GM19452 (cell line): ENCODE measurements around the gene MIEN1.
"Not testable (repeated sequence)": the region's sequence is repeated elsewhere in the genome, so short reads cannot be mapped to it uniquely, and the experiment has no call there.

Experiments
- ATAC-seq: cut with Tn5 transposase; IDR thresholded peaks from one replicate; pipeline ENCODE4 v1.9.1; 2021; ENCODE audit not compliant: unreplicated experiment

MIEN1 gene

GRCh38 chr17:39756380-39757079, 26.2 kb upstream of the MIEN1 start:
- no peak for ATAC-seq

DNA sequence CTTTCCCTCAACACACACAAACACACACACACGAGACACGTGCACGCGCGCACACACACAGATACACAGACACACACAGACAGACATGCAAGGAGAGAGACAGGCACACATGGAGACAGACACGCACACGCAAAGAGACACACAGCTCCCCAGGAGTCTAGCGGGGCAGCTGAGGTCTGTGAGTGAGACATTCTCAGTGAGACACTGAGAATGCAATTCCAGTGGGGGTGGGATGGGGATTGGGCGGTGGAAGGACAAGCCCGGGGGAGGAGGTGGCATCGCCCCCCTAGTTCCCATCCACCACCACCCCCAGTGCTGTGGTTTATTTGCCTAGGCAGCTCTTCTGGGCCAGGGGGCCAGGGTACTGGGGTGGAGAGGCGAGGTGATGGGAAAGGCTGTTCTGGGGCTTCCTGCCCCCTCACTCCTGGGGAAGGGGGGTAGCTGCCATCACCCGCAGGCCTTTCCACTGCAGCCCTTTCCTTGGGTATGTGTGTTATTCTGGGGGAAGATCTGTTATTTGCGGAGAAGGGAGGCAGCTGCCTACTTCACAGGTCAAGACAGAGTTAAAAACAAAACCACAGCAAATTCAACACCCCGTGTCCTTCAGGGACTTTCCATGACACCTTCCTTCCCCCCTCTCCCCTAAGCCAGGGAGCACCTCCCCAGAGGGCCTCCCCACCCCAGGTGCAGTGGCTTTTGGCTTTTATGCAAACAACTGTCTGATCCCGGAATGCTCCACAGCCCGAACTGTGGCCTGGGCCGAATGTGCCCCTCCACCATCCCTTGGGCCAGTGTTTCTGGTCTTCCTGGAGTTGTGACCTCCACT, 25.4 kb upstream of the MIEN1 start:
- ATAC-seq, result no peak

GRCh38 chr17:39754958-39755553, 24.7 kb upstream of the MIEN1 start:
- ATAC-seq, result no peak

DNA sequence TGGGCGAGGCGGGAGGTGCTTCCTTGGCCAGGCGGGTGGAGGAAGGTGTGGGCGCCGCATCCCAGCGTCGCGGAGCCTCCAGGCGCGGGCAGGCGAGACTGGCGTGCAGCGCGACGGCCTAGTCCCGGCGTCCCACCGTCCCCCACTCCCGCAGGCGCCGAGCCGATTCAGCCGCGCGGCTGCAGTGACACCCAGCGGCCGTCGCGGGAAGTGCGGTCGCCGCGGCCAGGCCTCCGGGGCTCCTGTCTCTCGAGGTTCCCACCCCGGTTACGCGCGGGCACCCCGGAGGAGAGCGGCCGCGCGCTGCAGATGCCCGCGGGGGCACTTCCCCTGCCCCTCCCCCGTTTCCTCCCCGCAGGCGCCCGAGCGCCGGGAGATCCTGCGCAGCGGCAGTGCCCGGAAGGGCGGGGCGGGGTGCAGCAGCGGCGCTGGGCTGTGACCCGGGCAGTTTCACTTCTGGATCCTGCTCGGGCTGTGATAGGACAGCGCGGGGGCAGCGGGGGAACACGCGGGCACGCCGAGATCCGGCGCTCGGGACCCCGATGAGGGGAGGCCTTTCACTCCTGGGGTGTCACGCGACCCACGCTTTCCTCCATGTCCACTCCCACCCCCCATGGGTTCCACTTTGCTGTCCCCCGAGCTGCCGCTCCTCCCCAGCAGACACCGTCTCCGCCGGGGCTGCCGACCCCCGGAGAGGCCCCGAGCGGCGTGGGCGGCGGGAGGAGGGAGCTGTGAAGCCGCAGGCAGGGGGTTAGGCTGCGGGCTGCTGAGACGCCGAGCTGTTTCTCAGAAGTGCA, 24.0 kb upstream of the MIEN1 start:
- peak; percentile 61 for ATAC-seq

- peak; percentile 23 for ATAC-seq
Observed at GRCh38 chr17:39753514-39754160, 23.3 kb upstream of the MIEN1 start.

- no peak for ATAC-seq
Observed at GRCh38 chr17:39752241-39752881, 22.0 kb upstream of the MIEN1 start.

DNA sequence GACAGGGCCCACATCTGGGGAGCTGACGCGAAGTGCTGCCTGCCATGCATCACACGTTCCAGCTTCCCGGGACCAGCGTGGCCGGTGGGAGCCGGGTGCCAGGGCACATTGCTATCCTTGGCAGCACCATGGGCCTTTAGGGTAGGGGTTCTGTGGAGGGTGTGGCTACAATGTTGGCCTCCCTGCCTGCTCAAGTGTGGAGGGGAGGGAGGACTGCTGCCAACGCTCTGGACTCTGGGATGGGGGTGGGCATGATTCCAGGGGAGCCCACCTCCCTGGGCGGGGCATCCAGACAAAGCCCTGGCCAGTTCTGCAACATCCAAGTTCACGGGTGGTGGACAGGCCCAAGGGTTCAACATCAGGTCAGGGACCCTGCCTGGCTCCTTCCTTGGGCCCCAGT, 21.3 kb upstream of the MIEN1 start:
- ATAC-seq, result no peak

DNA sequence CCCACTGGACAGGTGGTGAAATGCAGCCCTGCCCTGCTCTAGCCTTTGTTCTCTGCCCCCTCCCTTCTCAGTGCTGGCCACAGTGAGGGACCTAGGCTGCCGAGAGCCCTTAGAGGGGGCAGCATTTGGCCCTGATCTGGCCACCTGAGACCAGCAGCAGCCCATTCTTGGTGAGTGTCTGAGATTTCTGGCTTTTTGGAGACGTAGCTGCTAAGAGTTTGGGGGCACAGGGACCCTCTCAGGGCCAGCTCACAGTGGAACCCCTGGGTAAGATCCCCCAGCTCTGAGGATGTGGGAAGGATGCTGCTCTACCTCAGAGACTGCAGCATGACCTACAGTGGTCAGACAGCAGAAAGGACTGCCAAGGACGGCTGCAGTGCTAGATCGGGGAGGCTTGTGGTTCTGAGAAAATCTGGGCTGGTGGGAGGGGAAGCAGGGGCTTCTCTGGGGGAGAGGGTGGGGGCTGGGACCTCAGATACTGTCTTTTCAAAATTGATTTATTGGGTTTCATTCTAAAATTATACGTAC, 20.7 kb upstream of the MIEN1 start:
- ATAC-seq, result no peak

DNA sequence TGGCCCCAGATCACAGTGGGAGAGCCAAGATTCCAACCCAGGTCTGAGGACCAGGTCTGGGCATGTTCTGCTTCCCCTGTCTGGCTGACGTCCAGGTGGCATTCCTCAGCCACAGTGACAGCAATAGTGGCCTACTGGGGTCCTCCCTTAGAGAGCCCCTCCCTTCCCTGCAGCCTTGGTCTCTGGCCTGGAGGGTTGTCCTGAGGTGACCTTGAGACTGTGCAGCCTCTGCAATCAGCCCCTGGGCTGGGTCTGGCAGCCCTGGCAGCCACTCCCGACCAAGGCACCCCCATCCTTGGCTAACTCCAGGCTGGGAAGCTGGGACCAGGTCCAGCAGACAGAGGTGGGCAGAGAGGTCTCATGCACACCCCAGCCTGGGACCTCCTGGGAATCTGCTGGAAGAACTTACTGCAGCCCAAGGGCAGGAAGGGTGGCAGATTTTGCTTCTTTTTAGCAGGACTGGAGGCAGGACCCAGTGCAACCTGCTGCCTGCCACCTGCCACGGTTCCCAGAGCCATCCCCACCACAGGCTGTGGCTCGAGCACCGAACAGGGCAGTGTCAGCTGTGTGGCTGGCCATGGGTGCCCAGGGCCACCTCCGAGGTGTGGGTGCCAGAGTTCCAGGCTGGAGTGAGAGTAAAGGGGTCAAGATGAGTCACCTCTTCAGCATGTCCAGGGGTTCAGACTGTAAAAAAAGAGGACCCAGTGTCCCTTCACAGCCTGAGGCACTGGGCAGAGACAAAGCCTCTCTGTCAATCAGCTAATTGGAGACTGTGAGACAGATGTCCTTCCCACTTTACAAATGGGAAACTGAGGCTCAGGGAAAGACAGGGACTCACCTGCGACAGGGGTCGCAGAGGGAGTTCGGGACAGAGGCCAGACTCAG, 20.0 kb upstream of the MIEN1 start:
- ATAC-seq, result no peak

DNA sequence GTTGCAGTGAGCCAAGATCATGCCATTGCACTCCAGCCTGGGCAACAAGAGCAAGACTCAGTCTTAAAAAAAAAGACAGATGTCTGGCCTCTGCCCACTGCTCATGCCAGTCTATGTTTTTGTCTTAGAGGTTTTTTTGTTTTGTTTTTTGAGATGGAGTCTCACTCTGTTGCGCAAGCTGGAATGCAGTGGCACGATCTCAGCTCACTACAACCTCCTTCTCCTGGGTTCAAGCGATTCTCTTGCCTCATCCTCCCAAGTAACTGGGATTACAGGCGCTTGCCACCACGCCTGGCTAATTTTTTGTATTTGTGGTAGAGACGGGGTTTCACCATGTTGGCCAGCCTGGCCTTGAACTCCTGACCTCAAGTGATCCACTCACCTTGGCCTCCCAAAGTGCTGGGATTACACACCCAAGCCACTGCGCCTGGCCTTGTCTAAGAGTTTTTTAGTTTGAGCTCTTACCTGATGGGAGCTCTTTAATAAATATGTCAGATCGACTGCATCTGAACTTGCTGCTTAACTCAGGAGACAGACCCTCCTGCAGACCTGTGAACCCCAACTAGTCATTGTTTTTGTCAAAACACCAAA, 18.2 kb upstream of the MIEN1 start:
- not testable (repeated sequence) for ATAC-seq

- no peak for ATAC-seq
Observed at GRCh38 chr17:39747745-39748144, 17.4 kb upstream of the MIEN1 start.

DNA sequence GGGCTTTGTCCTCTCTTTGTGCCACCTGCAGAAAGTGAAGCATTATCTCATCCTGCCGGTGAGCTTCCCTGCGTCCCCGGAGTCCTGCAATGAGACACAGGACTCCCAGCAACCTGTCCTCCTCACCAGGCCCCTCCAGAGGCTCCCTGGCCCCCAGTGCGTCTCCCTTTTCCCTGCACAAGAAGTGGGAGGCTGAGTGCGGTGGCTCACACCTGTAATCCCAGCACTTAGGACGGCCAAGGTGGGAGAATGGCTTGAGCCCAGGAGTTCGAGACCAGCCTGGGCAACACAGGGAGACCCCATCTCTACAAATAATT, 15.8 kb upstream of the MIEN1 start:
- ATAC-seq, result no peak

GRCh38 chr17:39745335-39746144, 15.2 kb upstream of the MIEN1 start:
- ATAC-seq, result no peak

- no peak for ATAC-seq
Observed at GRCh38 chr17:39744836-39745215, 14.5 kb upstream of the MIEN1 start.

GRCh38 chr17:39744075-39744835, 13.9 kb upstream of the MIEN1 start:
- no peak for ATAC-seq

- ATAC-seq, result no peak
Observed at GRCh38 chr17:39742856-39743436, 12.6 kb upstream of the MIEN1 start.
